Measurements from ENCODE around the gene ACAD10. TPM values are rescaled to one million over a fixed set of nuclear protein-coding genes. Genes with fewer than 3 reads are reported as not detected.

ACAD10 gene
- total RNA-seq, 1 donor from 2014 or later: 28.4 TPM

- intact Hi-C loops (cut with micrococcal nuclease): no loop called here
These were observed 89.6 kb downstream of the ACAD10 start for GRCh38 chr12:111775205-111776193.

GRCh38 chr12:111776836-111777344 lies 91.0 kb downstream of the ACAD10 start:
- intact Hi-C loops (cut with micrococcal nuclease): no loop called here

- intact Hi-C loops (cut with micrococcal nuclease): no loop called here
These were observed 91.6 kb downstream of the ACAD10 start for GRCh38 chr12:111777345-111778045.

GRCh38 chr12:111780166-111780565 lies 94.3 kb downstream of the ACAD10 start:
- intact Hi-C loops (cut with micrococcal nuclease): no loop called here

- intact Hi-C loops (cut with micrococcal nuclease): no loop called here
These were observed 94.8 kb downstream of the ACAD10 start for GRCh38 chr12:111780615-111781014.

- intact Hi-C loops (cut with micrococcal nuclease): no loop called here
These were observed 95.3 kb downstream of the ACAD10 start for GRCh38 chr12:111781085-111781658.

GRCh38 chr12:111783046-111783445 lies 97.2 kb downstream of the ACAD10 start:
- intact Hi-C loops (cut with micrococcal nuclease): no loop called here

- intact Hi-C loops (cut with micrococcal nuclease): no loop called here
These were observed 99.1 kb downstream of the ACAD10 start for GRCh38 chr12:111784953-111785352.

GRCh38 chr12:111785651-111786050 lies 99.8 kb downstream of the ACAD10 start:
- intact Hi-C loops (cut with micrococcal nuclease): no loop called here

GRCh38 chr12:111788178-111788654 lies 102.4 kb downstream of the ACAD10 start:
- intact Hi-C loops (cut with micrococcal nuclease): no loop called here

- intact Hi-C loops (cut with micrococcal nuclease): no loop called here
These were observed 103.9 kb downstream of the ACAD10 start for GRCh38 chr12:111789779-111790178.

GRCh38 chr12:111791507-111791906 lies 105.7 kb downstream of the ACAD10 start:
- intact Hi-C loops (cut with micrococcal nuclease): no loop called here

- intact Hi-C loops (cut with micrococcal nuclease): no loop called here
These were observed 106.5 kb downstream of the ACAD10 start for GRCh38 chr12:111792155-111792855.

GRCh38 chr12:111792856-111793235 lies 107.0 kb downstream of the ACAD10 start:
- intact Hi-C loops (cut with micrococcal nuclease): no loop called here

- intact Hi-C loops (cut with micrococcal nuclease): no loop called here
These were observed 112.3 kb downstream of the ACAD10 start for GRCh38 chr12:111798182-111798581.

- intact Hi-C loops (cut with micrococcal nuclease): no loop called here
These were observed 113.9 kb downstream of the ACAD10 start for GRCh38 chr12:111799758-111800157.

- intact Hi-C loops (cut with micrococcal nuclease): no loop called here
These were observed 117.3 kb downstream of the ACAD10 start for GRCh38 chr12:111803038-111803626.

- intact Hi-C loops (cut with micrococcal nuclease): no loop called here
These were observed 118.0 kb downstream of the ACAD10 start for GRCh38 chr12:111803851-111804250.

- intact Hi-C loops (cut with micrococcal nuclease): no loop called here
These were observed 120.5 kb downstream of the ACAD10 start for GRCh38 chr12:111806304-111806703.
